GM18520 (cell line): ENCODE measurements around the gene TIPIN.
"Not testable (repeated sequence)": the region's sequence is repeated elsewhere in the genome, so short reads cannot be mapped to it uniquely, and the experiment has no call there.

Experiments used
- ATAC-seq: cut with Tn5 transposase; IDR thresholded peaks from one replicate; pipeline ENCODE4 v1.9.1; 2021; ENCODE audit not compliant: unreplicated experiment

The TIPIN gene, protein sequence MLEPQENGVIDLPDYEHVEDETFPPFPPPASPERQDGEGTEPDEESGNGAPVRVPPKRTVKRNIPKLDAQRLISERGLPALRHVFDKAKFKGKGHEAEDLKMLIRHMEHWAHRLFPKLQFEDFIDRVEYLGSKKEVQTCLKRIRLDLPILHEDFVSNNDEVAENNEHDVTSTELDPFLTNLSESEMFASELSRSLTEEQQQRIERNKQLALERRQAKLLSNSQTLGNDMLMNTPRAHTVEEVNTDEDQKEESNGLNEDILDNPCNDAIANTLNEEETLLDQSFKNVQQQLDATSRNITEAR

GRCh38 chr15:66356359-66357236, at the start of gene TIPIN:
Gene TIPIN (minus strand): TSS chr15:66356685. CDS start chr15:66352947, 3,738 bp downstream.
- ATAC-seq, result peak; percentile 94

- no peak for ATAC-seq
Measured at GRCh38 chr15:66405615-66406014, 49.1 kb upstream of the TIPIN start.

DNA sequence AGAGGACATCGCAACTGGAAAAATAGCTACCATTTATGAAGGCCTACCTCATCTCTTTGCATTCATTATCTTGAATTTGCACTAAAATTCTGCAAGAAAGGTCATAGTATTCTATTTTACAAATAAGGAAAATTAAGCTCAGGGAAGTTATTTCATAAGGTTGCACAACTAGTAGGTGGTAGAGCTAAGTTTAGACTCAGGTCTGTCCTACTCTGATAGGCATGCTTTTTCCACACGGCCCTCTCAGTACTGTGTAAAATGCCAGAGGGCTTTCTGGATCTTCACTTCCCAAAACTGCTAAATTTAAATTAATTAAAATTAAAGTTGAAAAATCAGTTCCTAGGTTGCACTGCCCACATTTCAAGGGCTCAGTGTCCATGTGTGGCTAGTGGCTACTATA, 48.5 kb upstream of the TIPIN start:
- ATAC-seq, result no peak

- no peak for ATAC-seq
Measured at GRCh38 chr15:66404532-66404931, 48.0 kb upstream of the TIPIN start.

GRCh38 chr15:66404122-66404521, 47.6 kb upstream of the TIPIN start:
- no peak for ATAC-seq

DNA sequence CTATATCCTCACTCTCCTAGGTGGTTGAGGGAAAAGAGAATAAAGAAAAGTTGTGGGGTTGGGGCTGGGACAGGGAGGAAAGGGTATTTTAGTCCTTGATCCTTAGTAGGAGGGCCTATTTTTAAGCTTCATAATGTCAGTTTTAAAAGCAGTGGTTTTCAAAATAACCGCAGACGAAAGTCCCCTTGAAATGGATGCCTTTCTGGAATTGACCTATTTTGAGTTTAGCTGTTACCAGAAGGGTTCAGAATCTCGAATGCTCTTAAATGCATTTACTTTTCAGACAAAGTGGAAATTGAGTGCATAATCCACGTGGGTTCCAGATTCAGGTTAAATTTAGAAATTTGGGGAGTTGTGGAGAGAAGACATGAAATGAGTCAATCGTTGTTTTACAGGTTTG, 46.8 kb upstream of the TIPIN start:
- no peak for ATAC-seq

GRCh38 chr15:66402761-66403284, 46.3 kb upstream of the TIPIN start:
- no peak for ATAC-seq

GRCh38 chr15:66401130-66402021, 44.9 kb upstream of the TIPIN start:
- ATAC-seq, result no peak

DNA sequence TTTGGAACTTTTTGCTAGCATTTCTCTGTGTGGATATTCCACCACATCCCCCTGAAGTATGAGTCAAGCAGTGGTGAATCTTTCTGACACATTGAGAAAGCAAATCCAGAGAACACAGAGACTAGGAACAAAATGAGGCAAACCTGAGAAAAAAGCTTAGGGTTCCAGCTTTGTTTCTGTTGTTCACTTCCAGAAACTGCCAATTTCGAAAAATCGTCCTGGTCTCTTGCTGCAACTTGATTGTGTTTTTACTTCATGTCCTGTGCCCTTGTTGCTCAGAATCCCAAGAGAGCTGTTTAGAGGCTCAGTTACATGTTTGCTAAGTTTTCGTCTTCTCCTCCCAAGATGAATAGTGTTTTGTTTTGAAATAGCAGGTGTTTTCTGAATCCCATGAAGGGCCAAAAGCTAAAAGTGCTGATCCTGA, 43.9 kb upstream of the TIPIN start:
- ATAC-seq, result no peak

DNA sequence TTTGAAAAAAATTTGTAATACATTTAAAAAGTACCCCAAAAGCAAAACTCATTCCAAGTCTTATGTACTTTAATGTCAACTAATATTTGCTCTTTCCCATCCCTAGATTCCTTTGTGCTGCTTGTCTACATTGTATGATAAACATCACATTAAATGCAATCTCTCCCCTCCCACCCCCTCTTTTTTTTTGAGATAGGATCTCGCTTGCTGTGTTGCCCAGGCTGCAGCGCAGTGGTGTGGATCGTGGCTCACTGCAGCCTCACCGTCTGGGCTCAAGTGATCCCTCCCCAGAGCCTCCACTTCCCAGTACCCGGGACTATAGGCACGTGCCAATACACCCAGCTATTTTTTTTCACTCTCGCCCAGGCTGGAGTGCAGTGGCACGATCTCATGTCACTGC, 42.8 kb upstream of the TIPIN start:
- no peak for ATAC-seq

DNA sequence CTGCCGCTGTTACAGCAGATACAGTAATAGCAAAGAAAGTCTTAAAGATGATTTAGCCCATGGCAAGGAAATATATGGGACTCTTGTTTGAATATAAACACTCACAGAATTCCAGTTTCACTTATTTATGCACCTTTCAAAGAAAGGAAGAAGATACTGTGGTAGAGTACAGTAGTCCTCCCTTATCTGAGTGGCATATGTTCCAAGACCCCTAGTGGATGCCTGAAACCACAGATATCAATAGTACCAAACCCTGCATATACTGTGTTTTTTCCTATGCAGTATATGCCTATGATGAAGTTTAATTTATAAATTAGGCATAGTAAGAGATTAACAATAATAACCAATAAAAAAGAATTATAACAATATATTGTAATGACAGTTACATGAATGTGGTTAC, 38.4 kb upstream of the TIPIN start:
- no peak for ATAC-seq

DNA sequence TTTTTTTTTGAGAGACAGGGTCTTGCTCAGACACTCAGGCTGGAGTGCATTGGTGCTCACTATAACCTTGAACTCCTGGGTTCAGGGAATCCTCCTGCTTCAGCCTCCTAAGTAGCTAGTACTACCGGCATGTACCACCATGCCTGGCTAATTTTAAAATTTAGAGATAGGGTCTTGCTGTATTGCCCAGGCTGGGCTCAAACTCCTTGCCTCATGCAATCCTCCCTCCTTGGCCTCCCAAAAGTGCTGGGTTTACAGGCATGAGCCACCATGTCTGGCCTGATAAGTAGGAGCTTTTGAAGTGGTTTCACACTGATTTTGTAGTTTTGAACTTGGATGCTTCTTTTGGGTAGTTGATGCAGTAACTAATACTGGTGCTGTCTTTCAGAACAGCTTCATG, 38.0 kb upstream of the TIPIN start:
- ATAC-seq, result no peak

- not testable (repeated sequence) for ATAC-seq
Measured at GRCh38 chr15:66393037-66393436, 36.6 kb upstream of the TIPIN start.

- ATAC-seq, result no peak
Measured at GRCh38 chr15:66390678-66391077, 34.2 kb upstream of the TIPIN start.

- ATAC-seq, result no peak
Measured at GRCh38 chr15:66389859-66390381, 33.4 kb upstream of the TIPIN start.

GRCh38 chr15:66389098-66389858, 32.8 kb upstream of the TIPIN start:
- ATAC-seq, result no peak

DNA sequence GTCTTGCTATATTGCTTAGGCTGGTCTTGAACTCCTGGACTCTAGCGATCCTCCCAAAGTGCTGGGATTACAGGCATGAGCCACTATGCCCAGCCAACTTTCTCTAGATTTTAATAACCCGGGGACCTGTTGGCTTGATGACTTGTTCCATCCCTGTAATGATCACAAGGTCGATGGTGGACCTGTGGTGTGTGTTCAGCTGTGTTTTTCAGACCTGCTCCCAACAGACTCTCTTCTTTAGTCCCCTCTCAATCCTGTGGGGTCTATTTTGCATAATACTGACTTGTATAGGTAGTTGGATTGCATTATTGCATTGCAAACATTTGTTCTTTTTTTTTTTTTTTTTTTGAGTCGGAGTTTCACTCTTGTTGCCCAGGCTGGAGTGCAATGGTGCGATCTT, 32.1 kb upstream of the TIPIN start:
- ATAC-seq, result no peak

GRCh38 chr15:66388043-66388363, 31.5 kb upstream of the TIPIN start:
- no peak for ATAC-seq

DNA sequence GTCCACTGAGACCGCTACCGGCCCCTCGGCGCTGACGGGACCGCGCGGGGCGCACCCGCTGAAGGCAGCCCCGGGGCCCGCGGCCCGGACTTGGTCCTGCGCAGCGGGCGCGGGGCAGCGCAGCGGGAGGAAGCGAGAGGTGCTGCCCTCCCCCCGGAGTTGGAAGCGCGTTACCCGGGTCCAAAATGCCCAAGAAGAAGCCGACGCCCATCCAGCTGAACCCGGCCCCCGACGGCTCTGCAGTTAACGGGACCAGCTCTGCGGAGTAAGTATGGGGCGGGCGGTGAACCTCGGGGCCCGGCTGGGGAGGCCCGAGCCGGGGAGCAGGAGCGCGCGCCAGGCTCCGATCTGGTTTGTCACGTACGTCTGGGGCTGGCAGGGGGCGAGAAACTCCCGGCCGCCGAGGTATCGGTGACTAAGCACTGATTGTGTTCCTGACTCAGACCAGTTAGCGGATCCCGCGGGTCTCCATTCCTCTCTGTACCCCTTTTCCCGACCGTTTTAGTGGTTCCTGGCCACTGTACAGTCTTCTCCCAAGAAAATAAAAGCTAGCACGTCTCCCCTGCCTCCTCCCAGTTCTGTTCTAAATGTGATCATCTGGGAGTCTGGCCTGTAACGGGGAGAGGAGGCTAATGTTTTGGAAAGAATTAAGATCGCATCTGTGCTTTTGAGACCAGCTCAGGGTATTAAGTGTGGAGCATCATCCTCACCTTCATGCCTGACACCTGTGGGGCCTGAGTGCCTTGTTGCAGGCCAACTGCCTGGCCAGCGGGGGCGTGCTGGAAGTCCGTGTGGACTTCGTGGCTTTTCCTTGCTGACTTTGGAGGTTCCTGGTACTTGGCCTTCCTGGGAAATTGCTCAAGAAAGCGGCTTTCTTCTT, 30.9 kb upstream of the TIPIN start:
- ATAC-seq, result no peak
